Measurements from ENCODE around the gene MPHOSPH8.
"Not testable (repeated sequence)": the region's sequence is repeated elsewhere in the genome, so short reads cannot be mapped to it uniquely, and the experiment has no call there.

DNA sequence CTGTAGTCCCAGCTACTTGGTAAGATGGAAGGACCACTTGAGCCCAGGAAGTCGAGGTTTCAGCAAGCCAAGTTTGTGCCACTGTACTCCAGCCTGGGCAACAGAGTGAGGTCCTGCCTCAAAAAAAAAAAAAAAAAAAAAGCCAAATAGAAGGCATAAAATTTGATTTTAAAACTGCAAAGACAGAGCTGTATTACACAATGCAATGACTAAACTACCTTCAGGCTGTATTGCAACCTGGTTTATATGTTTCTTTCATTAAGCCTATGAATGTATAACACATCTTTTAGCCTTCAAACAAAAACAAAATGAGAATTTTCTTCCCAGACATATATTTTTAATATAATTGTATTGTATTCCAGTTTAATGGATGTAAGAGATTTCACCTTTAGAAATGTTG lies 75.6 kb downstream of the MPHOSPH8 start:
- TF ChIP-seq RAD21, YY1, RXRA, SP1 (IDR thresholded peaks at IDR 0.05): not testable (repeated sequence)
- TF ChIP-seq, protein P1, sequence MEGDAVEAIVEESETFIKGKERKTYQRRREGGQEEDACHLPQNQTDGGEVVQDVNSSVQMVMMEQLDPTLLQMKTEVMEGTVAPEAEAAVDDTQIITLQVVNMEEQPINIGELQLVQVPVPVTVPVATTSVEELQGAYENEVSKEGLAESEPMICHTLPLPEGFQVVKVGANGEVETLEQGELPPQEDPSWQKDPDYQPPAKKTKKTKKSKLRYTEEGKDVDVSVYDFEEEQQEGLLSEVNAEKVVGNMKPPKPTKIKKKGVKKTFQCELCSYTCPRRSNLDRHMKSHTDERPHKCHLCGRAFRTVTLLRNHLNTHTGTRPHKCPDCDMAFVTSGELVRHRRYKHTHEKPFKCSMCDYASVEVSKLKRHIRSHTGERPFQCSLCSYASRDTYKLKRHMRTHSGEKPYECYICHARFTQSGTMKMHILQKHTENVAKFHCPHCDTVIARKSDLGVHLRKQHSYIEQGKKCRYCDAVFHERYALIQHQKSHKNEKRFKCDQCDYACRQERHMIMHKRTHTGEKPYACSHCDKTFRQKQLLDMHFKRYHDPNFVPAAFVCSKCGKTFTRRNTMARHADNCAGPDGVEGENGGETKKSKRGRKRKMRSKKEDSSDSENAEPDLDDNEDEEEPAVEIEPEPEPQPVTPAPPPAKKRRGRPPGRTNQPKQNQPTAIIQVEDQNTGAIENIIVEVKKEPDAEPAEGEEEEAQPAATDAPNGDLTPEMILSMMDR (IDR thresholded peaks at IDR 0.05; ENCODE audit: low read depth, low read length, missing input control) = not testable (repeated sequence)
- TF ChIP-seq, protein P2, sequence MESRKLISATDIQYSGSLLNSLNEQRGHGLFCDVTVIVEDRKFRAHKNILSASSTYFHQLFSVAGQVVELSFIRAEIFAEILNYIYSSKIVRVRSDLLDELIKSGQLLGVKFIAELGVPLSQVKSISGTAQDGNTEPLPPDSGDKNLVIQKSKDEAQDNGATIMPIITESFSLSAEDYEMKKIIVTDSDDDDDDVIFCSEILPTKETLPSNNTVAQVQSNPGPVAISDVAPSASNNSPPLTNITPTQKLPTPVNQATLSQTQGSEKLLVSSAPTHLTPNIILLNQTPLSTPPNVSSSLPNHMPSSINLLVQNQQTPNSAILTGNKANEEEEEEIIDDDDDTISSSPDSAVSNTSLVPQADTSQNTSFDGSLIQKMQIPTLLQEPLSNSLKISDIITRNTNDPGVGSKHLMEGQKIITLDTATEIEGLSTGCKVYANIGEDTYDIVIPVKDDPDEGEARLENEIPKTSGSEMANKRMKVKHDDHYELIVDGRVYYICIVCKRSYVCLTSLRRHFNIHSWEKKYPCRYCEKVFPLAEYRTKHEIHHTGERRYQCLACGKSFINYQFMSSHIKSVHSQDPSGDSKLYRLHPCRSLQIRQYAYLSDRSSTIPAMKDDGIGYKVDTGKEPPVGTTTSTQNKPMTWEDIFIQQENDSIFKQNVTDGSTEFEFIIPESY (IDR thresholded peaks at IDR 0.05) = not testable (repeated sequence)

All from liver (tissue), 3 donors.